Ovary (tissue), 9 donors: ENCODE results near the gene KPNA2. TPM values are rescaled to one million over a fixed set of nuclear protein-coding genes. Genes with fewer than 3 reads are reported as not detected.

Experiments used
- DNase-seq, 5 donors: peaks; one replicate each; pipeline ENCODE4 v3.0.0-alpha.2; 2019 to 2020
- H3K27ac ChIP-seq, 2 donors: fragments of 200-600 bp; one replicate each; pipeline versions ENCODE4 v1.5.1 to v1.8.0; 2019 to 2022
- H3K27me3 ChIP-seq: fragments of 200-600 bp; one replicate; pipeline ENCODE4 v1.8.0; 2022
- H3K36me3 ChIP-seq: fragments of 200-600 bp; sonication (generic); one replicate; pipeline ENCODE4 v1.5.1; 2019
- H3K4me1 ChIP-seq: one replicate; pipeline ENCODE4 v1.8.1; 2013; ENCODE audit warnings: mild to moderate bottlenecking, moderate library complexity; ENCODE audit not compliant: insufficient read depth
- H3K4me3 ChIP-seq: fragments of 200-600 bp; sonication (generic); one replicate; pipeline ENCODE4 v1.5.1; 2017
- H3K9me3 ChIP-seq, 2 donors: fragments of 200-600 bp in 1 of 2; sonication (generic) in 1 of 2; one replicate each; pipeline versions ENCODE4 v1.5.1 to v1.8.1; 2013 to 2019; ENCODE audit warnings: mild to moderate bottlenecking in 1 of 2, moderate library complexity in 1 of 2
- EP300 ChIP-seq: sonication (generic); formaldehyde crosslinking; IDR thresholded peaks from one replicate; pipeline ENCODE4 v1.6.1; 2017; ENCODE audit warnings: antibody characterized with exemption
- POLR2A ChIP-seq: fragments of 450-650 bp; IDR thresholded peaks from one replicate; pipeline ENCODE4 v1.6.1; 2017; ENCODE audit warnings: antibody characterized with exemption, mild to moderate bottlenecking, moderate library complexity
- WGBS, 3 donors: extraction: QIAGEN DNeasy Blood & Tissue Kit in 1 of 3; methylation state at CpG; one replicate each; pipeline versions ENCODE4 v1.1.5 to v1.1.7; 2013 to 2017; 5-methylcytosine and 5-hydroxymethylcytosine counted together
- intact Hi-C, 4 donors: fragments of 100-400 bp; cut with DNase I; formaldehyde crosslinking; loops; one replicate each; pipeline versions ENCODE4 v1.11.0 to v1.15.1; 2022 to 2023
- polyA plus RNA-seq, 2 donors: library from polyadenylated mRNA; stranded (reverse); fragments of 200-250 nt in 1 of 2; fragments of 350-450 nt in 1 of 2; fragmentation: Illumina TruSeq in 1 of 2; extraction: RNeasy Lipid Tissue Mini Kit (QIAGEN cat#74804) in 1 of 2; gene quantifications; one replicate each; pipeline ENCODE4 v1.2.3, GENCODE V29; 2013 to 2014
- total RNA-seq, 7 donors: library from RNA; depleted of rRNA in 2 of 7; stranded (reverse); fragments of >200 nt in 2 of 7; fragmentation: NEBNext Ultra II Directional in 3 of 7; extraction: Animal tissue kit (Norgen Biotek cat#: 25700) in 3 of 7; gene quantifications; one replicate each; pipeline versions ENCODE4 v1.1.0 to v1.2.4, GENCODE V29; 2016 to 2023
- TF ChIP-seq, protein P1 (sequence below), 3 donors: fragments of 450-650 bp in 2 of 3; fragments of 200-600 bp in 1 of 3; IDR thresholded peaks; one replicate each; pipeline versions ENCODE4 v1.5.1 to v1.8.0; 2016 to 2022; ENCODE audit warnings: antibody characterized with exemption in 3 of 3, mild to moderate bottlenecking in 1 of 3
- donor health status: DM: no; HTN: no; CAD: no; lungs with moderate emphysema.
- donor health status: DM: no; HTN: no; CAD: no.
- donor health status: Bipolar disorder and iron deficiency.
- donor health status: DM: yes; HTN: yes; CAD: no.
- donor health status: DM: no; HTN: no; CAD: no.
- donor health status: DM: yes; HTN: yes; CAD: no.

Gene KPNA2
- total and polyA plus RNA-seq, 9 donors: 4.3 to 24.3 (median 12.1) TPM

DNA sequence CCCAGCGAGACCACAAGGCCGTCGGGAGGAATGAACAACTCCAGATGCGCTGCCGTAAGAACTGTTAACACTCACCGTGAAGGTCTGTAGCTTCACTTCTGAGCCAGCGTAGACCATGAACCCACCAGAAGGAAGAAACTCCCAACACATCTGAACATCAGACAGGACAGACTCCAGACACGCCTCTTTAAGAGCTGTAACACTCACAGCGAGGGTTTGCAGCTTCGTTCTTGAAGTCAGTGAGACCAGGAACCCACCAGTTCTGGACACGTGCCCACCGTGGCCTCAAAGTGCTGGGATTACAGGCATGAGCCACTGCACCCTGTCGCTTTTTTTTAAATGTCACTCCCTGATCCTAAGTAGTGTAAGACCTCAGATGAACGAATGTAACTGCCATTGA lies 17.3 kb downstream of the KPNA2 start:
- no peak for TF ChIP-seq EP300
- no peak for TF ChIP-seq POLR2A
- TF ChIP-seq, protein P1, sequence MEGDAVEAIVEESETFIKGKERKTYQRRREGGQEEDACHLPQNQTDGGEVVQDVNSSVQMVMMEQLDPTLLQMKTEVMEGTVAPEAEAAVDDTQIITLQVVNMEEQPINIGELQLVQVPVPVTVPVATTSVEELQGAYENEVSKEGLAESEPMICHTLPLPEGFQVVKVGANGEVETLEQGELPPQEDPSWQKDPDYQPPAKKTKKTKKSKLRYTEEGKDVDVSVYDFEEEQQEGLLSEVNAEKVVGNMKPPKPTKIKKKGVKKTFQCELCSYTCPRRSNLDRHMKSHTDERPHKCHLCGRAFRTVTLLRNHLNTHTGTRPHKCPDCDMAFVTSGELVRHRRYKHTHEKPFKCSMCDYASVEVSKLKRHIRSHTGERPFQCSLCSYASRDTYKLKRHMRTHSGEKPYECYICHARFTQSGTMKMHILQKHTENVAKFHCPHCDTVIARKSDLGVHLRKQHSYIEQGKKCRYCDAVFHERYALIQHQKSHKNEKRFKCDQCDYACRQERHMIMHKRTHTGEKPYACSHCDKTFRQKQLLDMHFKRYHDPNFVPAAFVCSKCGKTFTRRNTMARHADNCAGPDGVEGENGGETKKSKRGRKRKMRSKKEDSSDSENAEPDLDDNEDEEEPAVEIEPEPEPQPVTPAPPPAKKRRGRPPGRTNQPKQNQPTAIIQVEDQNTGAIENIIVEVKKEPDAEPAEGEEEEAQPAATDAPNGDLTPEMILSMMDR (IDR thresholded peaks at IDR 0.05): no peak
- intact Hi-C loops: no loop called here
- Histone ChIP-seq H3K27ac (no peak overlapping the region), H3K9me3 (no peaks in the 10 kb centered on the region), H3K36me3 (no peaks in the 10 kb centered on the region), H3K27me3 (no peaks in the 10 kb centered on the region), H3K4me3 (no peak overlapping the region), H3K4me1 (peaks cover 5% of the 10 kb centered on the region)
- no peak for DNase-seq
- WGBS, 3 donors: 91 to 96% (median 92%) methylated on average over 14 of the region's 14 CpGs

DNA sequence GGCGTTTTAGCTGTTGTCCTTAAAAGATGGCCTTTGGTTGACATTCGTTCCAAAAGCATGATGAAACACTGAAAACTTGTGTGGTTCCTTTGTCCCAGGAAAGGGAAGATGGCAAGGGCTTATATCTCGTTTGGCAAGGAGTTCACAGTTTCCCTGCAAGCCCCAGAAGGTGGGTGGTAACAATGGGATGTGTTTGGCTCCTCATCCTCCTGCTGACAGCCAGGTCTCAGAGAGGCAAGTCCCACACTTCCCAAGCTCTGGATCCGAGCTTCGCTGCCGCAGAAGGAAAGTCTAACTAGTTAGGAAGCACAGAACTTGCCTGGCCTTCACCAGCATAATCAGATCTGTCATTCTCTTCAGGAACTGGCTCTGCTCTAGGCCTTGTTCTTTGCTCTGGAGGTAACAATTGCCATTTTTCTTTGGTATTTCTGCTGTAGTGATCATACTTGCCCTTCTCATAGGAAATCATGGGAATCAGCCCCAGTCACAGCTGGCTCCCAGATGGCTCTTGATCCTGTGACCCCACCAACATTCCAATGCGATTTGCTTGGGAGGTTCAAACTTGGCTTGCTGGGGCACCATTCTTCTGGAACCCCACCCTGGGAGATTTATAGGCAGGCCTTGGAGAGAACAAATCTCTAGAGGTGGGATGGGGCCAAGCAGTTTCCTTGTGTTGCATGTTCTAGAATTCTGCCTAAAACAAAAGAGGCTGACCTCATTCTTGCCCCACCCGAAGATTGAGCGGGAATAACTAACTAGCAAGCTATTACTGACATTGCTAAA lies 17.9 kb downstream of the KPNA2 start:
- Histone ChIP-seq H3K4me3 (no peak overlapping the region), H3K27ac (no peak overlapping the region), H3K27me3 (no peaks in the 10 kb centered on the region), H3K4me1 (peaks cover 5% of the 10 kb centered on the region), H3K9me3 (no peaks in the 10 kb centered on the region), H3K36me3 (no peaks in the 10 kb centered on the region)
- intact Hi-C loops: no loop called here
- TF ChIP-seq EP300: no peak
- TF ChIP-seq, protein P1 (IDR thresholded peaks at IDR 0.05): no peak
- no peak for TF ChIP-seq POLR2A
- no peak for DNase-seq
- WGBS, 3 donors: 54 to 77% (median 68%) methylated on average over 9 of the region's 9 CpGs

DNA sequence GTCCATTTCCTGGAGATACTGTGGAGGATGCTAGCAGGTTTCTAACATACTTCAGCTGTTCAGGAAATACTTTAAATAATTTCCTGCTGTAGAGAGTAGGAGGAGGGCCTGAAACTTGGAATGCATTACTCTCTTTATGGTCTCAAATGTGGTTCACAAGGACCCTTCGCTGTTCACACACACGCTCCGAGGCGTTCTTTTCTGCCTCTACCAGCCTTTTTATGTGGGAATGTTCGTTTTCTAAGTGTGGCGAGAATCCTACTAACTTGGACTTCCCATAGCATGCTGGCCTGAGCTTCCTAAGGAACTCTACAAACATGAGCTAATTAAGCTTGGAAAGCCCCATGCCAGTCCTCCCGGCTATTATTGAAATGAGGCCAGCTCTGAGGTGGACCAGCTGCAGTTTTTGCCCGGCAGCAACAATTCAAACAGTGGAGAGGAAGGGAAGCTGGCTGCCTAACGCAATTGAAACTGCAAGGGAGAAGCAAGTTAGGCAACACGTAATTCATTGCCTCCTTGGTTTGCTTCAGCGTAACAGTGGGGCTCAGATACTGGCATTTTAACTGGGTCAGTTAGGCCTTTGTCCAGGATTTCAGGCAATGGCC lies 18.9 kb downstream of the KPNA2 start:
- Histone ChIP-seq H3K4me3 (no peak overlapping the region), H3K27me3 (no peaks in the 10 kb centered on the region), H3K27ac (no peak overlapping the region), H3K4me1 (peaks cover 5% of the 10 kb centered on the region), H3K36me3 (no peaks in the 10 kb centered on the region), H3K9me3 (no peaks in the 10 kb centered on the region)
- intact Hi-C loops: no loop called here
- TF ChIP-seq, protein P1 (IDR thresholded peaks at IDR 0.05): no peak
- no peak for TF ChIP-seq POLR2A
- TF ChIP-seq EP300: no peak
- 5 to 8% (median 6%) methylated on average over 11 of the region's 11 CpGs for WGBS, 3 donors
- DNase-seq: no peak

DNA sequence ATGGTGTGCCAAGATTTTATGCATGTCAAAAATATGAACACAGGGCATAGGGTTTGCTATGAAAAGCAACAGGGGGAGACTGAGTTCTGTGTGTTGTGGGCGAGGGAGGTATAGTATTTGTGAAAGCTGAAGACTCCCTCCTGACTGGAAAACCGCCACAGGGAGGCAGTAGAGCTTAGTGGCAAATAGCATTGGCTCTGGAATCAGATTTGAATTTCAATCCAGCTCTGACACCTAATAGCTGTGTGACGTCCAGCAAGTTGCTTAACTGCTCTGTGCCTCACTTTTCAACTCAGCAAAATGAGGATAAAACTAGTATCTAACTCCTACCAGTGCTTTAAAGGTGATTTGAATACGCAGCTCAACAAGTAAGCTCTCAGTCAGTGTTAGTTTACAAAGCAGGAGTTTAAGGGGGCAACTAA lies 22.0 kb downstream of the KPNA2 start:
- Histone ChIP-seq H3K27me3 (no peaks in the 10 kb centered on the region), H3K4me1 (peaks cover 5% of the 10 kb centered on the region), H3K27ac (no peak overlapping the region), H3K9me3 (no peaks in the 10 kb centered on the region), H3K4me3 (no peak overlapping the region), H3K36me3 (no peaks in the 10 kb centered on the region)
- 41 to 51% (median 50%) methylated on average over 4 of the region's 4 CpGs for WGBS, 3 donors
- intact Hi-C loops: no loop called here
- no peak for DNase-seq
- no peak for TF ChIP-seq POLR2A
- TF ChIP-seq, protein P1 (IDR thresholded peaks at IDR 0.05): no peak
- TF ChIP-seq EP300: no peak
